Bronchial epithelial cell (primary cell): Measurements from ENCODE around the gene COL4A1. TPM values are rescaled to one million over a fixed set of nuclear protein-coding genes. Genes with fewer than 3 reads are reported as not detected.

Experiments
- DNase-seq: peaks from one replicate; pipeline ENCODE4 v3.0.0-alpha.2; 2010; ENCODE audit warnings: low read depth
- FAIRE-seq: peaks from 2 replicates; lab custom pipeline; 2011; peaks lifted over from hg19 to GRCh38; lab: Jason Lieb, UNC
- H3K27me3 ChIP-seq: 2 replicates; pipeline ENCODE4 v1.5.1; 2011; ENCODE audit warnings: low read length; ENCODE audit not compliant: control insufficient read depth, insufficient read depth
- H3K36me3 ChIP-seq: 2 replicates; pipeline ENCODE4 v1.5.1; 2011; ENCODE audit warnings: low read length; ENCODE audit not compliant: control insufficient read depth, insufficient read depth
- H3K4me3 ChIP-seq: 2 replicates; pipeline ENCODE4 v1.5.1; 2011; ENCODE audit warnings: mild to moderate bottlenecking, low read depth, low read length, control low read depth
- total RNA-seq: library from RNA; depleted of rRNA; stranded (reverse); fragments of >200 nt; gene quantifications from 2 replicates; pipeline ENCODE4 v1.2.1, GENCODE V29; 2014
- TF ChIP-seq, protein P1 (sequence below): IDR thresholded peaks from 2 replicates; pipeline ENCODE4 v1.5.1; 2011; ENCODE audit warnings: mild to moderate bottlenecking, moderate library complexity, low read length, control low read depth, inconsistent platforms; ENCODE audit not compliant: insufficient read depth, severe bottlenecking

COL4A1 gene
- total RNA-seq, 1 donor from 2014 or later: 7.4 TPM

DNA sequence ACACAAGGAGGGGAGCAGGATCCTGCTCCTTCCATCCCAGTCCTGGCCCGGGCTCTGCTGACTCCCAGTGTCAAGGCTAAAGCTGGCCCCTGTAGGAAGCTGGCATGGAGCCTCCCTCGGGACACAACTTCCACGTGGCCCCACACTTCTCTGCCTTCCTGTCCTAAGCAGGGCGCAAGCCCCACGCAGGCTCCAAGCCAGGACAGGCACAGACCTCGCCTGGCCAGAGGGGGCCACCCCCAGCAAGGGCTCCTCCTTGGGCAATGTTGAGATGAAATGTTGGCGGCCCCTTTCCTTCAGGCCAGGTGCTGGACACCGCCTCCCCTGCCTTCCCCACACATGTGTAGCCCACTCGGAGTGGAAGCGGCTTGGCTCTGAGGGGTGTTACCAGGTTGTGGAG is 66.6 kb downstream of the COL4A1 start:
- TF ChIP-seq, protein P1, sequence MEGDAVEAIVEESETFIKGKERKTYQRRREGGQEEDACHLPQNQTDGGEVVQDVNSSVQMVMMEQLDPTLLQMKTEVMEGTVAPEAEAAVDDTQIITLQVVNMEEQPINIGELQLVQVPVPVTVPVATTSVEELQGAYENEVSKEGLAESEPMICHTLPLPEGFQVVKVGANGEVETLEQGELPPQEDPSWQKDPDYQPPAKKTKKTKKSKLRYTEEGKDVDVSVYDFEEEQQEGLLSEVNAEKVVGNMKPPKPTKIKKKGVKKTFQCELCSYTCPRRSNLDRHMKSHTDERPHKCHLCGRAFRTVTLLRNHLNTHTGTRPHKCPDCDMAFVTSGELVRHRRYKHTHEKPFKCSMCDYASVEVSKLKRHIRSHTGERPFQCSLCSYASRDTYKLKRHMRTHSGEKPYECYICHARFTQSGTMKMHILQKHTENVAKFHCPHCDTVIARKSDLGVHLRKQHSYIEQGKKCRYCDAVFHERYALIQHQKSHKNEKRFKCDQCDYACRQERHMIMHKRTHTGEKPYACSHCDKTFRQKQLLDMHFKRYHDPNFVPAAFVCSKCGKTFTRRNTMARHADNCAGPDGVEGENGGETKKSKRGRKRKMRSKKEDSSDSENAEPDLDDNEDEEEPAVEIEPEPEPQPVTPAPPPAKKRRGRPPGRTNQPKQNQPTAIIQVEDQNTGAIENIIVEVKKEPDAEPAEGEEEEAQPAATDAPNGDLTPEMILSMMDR: no peak
- no peak for FAIRE-seq
- no peaks in the 10 kb centered on the region for H3K27me3 ChIP-seq
- H3K4me3 ChIP-seq: no peak overlapping the region
- no peak for DNase-seq
- H3K36me3 ChIP-seq: no peaks in the 10 kb centered on the region

DNA sequence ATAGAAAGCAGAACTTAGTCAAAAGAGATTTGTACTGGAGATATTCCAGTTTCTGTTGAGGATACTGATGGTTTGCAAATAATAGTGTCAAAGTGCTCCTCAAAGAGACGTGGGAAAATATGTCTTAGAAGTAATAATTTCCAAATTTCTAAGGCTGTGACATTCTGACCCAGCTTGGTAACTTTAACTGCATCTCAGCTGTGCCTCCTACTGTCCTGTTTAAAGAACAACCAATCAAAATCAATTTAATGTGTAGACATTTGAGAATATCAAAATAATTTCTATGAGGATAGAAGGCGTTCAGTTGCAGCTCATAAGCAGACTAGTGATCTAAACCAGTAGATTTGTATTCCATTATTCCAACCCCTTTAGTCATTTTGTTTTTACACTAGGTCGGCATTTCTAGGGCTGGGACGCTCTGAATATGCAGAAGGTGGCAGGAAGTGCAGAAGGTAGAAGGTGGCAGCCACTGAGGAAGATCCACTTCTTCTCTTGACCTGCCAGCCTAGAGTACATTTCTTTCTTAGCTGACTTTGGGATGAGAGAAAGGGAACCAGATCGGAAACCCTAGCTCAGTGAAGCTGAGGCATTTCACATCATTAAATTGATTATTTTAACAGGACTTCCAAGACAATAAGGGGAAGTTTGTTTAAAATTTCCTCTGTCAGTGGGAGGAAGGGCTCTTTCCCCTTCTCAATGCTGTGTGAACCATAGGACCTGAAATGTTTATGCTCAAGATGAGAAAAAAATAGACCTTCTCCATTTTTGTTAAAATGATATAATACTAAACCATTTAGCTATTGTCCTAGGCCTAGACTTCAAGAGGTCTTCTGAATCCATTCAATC is 67.5 kb downstream of the COL4A1 start:
- TF ChIP-seq, protein P1: no peak
- Histone ChIP-seq H3K36me3 (no peaks in the 10 kb centered on the region), H3K27me3 (no peaks in the 10 kb centered on the region), H3K4me3 (no peak overlapping the region)
- FAIRE-seq: no peak
- peak; percentile 12 for DNase-seq

DNA sequence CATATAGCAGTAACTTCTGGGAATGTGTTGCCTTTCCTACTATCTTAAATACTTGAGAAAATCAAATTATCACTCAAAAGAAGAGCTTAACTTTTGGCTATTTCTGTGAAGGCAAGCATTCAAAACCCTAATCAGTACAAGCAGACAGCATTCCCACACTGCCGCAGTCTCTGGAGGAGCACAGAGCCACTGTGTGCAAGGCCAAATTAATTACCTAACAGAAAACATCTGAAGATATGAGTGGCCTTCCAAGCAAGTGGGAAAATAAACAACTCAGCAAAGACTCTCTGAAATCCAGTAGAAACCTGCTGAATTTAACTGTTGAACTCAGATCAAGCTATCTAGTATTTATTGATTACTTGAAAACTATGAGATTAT is 68.2 kb downstream of the COL4A1 start:
- no peaks in the 10 kb centered on the region for H3K36me3 ChIP-seq
- no peak overlapping the region for H3K4me3 ChIP-seq
- DNase-seq: no peak
- no peak for FAIRE-seq
- no peaks in the 10 kb centered on the region for H3K27me3 ChIP-seq
- TF ChIP-seq, protein P1: no peak

DNA sequence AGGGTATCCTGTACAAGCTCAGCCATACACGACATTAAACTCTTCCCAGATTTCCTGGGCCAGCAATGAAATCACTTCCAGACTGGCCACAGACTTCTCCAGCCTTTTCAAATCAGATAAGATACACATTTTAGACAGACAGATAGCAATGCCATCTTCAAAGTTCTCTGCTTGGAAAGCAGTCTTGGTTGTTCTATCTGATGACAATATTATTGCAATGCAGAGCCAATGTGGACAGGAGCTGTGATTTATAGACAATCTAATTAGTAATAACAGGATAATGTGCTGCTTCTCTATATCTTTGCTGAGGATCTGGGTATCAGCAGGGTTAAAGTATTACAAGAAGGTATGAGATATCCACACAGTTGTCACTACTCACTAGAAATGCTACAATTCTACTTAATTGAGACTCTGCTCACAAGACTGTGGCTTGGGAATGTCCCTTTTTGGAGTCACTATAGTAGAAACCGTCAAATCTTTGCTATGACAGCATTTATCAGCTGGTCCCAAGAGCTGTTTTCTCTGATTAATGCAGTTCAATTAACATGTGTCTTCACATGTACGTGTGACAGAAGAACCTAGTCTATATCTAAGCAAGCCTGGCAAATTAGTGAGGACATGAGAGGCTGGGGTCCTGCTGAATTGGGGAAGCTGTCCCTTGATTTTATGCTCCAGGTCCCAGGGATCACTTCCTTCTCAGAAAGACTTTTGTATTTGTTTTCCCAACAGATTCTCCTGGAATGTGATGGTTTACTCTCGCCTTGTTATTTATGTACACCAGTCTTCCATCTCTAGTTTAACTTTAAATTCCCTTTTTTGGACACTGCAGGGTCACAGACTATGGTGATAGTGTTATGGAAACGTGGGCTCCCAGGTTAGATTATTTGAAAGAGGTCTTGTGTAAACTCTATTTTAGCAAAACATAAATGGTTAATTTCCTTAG is 68.8 kb downstream of the COL4A1 start:
- Histone ChIP-seq H3K4me3 (no peak overlapping the region), H3K27me3 (no peaks in the 10 kb centered on the region), H3K36me3 (no peaks in the 10 kb centered on the region)
- TF ChIP-seq, protein P1: no peak
- DNase-seq (no peak), FAIRE-seq (no peak)

DNA sequence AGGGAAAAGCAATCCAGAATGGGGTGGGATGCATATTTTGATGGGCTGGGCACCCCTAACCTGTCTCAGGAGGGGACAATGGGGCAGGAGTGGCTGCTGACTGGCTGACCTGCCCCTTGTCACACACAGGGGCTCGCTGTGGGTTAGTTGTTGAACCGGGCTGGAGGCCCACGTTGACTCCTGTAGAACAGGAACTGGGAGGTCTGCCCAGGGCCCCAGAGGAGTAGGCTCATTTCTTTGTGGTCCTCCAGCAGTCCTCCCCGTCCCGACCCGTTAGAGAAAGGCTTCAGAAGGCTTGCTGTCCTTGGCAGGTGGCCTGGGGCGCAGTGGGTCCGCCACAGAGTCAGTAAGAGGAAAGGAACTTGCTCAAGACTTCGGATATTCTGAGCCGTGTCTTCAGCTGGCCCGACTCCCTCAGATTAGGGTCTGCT is 70.1 kb downstream of the COL4A1 start:
- DNase-seq (no peak), FAIRE-seq (no peak)
- TF ChIP-seq, protein P1: no peak
- Histone ChIP-seq H3K4me3 (no peak overlapping the region), H3K36me3 (no peaks in the 10 kb centered on the region), H3K27me3 (no peaks in the 10 kb centered on the region)
